ENCODE measurements around the gene DUSP22.

DNA sequence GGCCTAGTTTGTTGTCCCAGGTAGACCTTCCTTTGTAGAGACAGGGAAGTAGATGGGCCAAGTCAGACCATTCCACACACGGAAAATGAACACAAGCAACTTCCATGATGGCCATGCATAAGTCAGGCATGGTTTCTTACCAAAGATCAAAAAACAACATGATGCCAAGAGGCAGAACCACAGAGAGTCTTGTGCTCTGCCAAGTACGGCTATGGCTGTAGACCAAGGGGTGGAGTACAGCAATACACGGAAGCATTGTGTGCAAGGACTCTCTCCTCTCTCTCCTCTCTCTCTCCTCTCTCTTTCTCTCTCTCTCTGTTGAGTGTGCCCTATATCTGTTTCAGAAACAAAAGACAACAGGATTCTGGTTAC is 4.8 kb upstream of the DUSP22 start:
- TF ChIP-seq, protein P1, sequence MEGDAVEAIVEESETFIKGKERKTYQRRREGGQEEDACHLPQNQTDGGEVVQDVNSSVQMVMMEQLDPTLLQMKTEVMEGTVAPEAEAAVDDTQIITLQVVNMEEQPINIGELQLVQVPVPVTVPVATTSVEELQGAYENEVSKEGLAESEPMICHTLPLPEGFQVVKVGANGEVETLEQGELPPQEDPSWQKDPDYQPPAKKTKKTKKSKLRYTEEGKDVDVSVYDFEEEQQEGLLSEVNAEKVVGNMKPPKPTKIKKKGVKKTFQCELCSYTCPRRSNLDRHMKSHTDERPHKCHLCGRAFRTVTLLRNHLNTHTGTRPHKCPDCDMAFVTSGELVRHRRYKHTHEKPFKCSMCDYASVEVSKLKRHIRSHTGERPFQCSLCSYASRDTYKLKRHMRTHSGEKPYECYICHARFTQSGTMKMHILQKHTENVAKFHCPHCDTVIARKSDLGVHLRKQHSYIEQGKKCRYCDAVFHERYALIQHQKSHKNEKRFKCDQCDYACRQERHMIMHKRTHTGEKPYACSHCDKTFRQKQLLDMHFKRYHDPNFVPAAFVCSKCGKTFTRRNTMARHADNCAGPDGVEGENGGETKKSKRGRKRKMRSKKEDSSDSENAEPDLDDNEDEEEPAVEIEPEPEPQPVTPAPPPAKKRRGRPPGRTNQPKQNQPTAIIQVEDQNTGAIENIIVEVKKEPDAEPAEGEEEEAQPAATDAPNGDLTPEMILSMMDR (IDR thresholded peaks at IDR 0.05): no peak
- no peak for TF ChIP-seq POLR2AphosphoS5 (IDR thresholded peaks at IDR 0.05)
- TF ChIP-seq POLR2A (IDR thresholded peaks at IDR 0.05): no peak
- no peak for TF ChIP-seq EP300 (IDR thresholded peaks at IDR 0.05)
